Measurements from ENCODE around the gene RNGTT.

The RNGTT gene

DNA sequence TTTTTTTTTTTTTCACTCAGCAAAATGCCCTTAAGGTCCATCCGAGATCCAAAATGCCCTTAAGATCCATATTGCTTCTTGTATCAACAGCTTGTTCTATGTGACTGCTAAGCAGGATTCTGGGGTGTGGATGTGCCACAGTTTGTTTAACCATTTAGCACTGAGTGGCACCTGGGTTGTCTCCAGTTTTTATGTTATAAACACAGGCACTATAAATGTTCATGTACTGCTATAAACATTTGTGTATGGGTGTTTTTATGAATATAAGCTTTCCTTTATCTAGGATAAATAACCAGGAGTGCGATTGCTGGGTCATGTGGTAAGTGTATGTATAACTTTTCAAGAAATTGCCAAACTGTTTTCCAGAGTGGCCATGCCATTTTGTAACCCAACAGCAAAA is 386.0 kb downstream of the RNGTT start:
- DNase-seq = no peak

GRCh38 chr6:88575536-88575935 is 387.9 kb downstream of the RNGTT start:
- no peak for DNase-seq

- DNase-seq = no peak
These were observed 388.8 kb downstream of the RNGTT start for GRCh38 chr6:88574651-88575050.

- no peak for DNase-seq
These were observed 389.4 kb downstream of the RNGTT start for GRCh38 chr6:88574031-88574430.

DNA sequence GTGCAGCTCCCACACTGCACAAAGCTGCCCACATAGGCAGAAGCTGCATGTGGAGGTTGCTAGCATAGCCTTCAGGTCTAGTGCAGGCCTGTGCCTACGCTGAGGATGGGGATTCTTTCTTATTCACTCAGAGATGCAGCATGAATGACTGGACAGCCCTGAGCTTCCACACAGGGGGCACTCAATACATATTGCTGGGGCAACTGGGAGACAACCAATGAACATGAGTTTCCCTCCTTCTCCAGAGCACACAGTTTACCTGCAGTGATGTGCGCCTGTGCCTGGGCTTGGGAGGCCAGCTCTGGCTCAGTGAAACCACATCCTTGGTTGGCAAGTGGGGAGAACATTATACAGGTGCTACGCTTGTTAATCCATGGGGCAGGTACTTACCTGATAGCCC is 389.9 kb downstream of the RNGTT start:
- no peak for DNase-seq

DNA sequence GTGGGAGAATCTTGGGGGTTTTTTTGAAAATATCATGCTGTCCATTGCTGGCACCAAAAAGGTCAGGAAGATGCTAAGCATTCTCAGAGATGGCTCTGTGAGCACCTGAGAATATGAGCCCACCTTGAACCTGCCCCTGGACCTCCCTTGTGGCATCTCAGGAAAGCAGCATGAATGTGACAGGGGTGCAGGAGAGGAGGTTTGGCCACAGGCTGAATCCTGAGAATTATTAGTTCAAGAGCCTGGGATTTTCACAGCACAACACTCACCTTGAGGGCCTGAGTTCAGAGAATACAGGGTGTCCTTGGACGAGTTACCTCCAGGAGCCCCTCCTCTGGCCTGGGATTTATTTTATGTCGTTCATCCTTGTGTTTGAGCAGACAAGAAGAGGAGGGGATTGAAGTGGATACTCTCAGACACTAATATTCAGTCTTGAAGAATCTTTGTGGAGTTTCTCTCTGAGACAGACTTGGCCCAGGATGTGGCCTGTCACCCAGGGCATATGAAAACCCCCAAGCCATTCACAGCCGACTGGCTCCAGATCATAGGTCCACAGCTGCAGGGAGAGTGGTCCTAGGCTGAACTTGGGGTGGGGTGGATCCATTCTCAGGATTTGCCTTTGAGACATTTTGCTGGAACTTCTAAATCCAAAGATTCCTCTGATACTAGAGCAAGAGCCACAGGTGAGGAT is 390.8 kb downstream of the RNGTT start:
- no peak for DNase-seq

- DNase-seq = no peak
These were observed 393.5 kb downstream of the RNGTT start for GRCh38 chr6:88569959-88570358.

- no peak for DNase-seq
These were observed 395.7 kb downstream of the RNGTT start for GRCh38 chr6:88567696-88568095.

GRCh38 chr6:88566746-88567534 is 396.5 kb downstream of the RNGTT start:
- no peak for DNase-seq

GRCh38 chr6:88565836-88566235 is 397.6 kb downstream of the RNGTT start:
- DNase-seq = no peak

GRCh38 chr6:88565409-88565811 is 398.0 kb downstream of the RNGTT start:
- DNase-seq = no peak

DNA sequence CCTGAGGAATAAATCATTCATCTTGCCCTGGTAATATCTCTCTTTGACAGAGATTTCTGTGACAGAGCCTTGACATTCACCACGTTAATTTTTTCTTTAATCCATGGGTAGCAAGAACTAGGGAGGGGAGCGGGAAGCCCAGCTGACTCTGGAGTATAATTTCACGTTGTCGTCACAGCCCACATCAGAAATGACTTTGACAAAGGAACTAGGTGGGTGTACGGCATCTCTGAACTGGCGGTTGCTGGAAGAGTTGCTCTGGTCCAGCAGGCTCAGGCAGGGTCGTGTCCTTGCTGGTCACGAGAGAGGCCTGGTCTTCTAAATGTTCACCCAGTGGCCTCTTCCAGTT is 400.2 kb downstream of the RNGTT start:
- DNase-seq = no peak

GRCh38 chr6:88562353-88563276 is 400.8 kb downstream of the RNGTT start:
- DNase-seq = no peak

DNA sequence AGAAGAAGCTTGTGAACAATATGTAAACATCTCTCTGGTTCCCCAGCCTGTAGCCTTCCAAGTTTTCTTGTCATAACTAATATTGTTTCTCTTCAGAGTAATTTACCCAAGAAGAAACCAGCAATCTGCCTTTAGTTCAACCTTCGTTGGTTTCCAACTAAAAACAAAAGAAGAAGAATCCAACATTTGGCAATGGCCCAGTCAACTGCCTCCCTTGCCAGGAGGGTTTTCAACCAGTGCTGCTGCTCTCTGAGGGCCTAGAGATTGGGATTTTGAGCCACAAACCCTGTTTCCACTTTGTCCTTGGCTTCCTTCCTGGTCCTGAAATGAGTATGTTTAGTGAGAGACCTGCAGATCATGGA is 401.5 kb downstream of the RNGTT start:
- no peak for DNase-seq

DNA sequence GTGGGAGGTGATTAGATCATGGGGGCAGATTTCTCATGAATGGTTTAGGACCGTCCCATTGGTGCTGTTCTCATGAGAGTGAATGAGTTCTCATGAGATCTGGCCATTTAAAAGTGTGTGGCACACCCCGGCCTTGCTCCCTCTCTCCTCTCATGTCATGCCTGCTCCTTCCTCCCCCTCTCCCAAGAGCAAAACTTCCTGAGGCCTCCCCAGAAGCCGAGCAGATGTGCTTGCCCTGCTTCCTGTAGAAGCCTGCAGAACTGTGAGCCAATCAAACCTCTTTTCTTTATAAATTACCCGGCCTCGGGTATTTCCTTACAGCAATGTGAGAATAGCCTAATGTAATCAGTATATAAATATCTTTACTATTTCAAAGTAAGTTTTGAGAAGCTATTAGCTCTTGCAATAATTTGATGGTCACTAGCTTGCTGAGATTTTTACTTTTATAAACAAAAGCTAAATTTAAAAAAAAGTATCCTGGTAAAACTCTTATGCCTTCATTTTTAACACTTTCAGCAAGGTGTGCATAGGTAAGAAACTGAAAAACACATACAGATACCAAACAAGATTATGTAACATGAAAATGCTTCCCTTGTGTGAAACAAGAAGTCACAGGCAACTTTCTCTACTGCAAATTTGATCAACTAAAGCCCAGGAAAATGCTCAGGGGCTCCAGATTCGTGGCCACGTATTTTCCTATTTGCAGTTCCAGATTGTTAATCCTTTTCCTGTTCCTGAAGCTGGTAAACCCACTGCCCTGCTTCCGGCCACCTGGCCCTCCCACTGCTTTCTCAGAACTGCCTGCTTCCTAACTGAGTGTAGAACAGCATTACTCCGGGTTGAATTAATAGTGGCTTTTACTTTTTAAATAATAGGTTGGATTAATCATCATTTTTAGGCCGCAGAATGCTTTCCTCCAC is 402.1 kb downstream of the RNGTT start:
- DNase-seq = no peak
